GM15510 (cell line): Measurements from ENCODE around the gene TCF7L2.

Experiments used
- POLR2A ChIP-seq: IDR thresholded peaks from 3 replicates; pipeline ENCODE4 v1.6.1; 2011; ENCODE audit warnings: borderline replicate concordance; ENCODE audit not compliant: insufficient read length; ENCODE audit errors: extremely low read depth

Gene TCF7L2

DNA sequence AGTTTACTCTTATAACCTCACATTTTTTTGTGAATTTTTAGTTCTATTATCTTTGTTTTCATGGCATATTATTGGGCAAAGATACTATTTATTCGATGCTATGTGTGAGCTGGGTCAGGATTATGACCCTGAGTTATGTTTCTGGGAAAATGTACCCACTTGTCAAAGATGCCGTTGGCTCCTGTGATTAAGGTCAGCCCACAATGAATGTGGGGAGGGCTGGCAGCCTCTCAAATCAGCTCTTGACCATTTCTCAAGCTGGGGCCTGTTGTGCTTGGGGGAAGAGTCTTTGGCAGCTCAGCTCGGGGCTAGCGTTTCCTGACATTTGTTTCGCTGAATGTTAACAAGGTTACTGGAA, 97.5 kb downstream of the TCF7L2 start:
- TF ChIP-seq POLR2A: no peak

DNA sequence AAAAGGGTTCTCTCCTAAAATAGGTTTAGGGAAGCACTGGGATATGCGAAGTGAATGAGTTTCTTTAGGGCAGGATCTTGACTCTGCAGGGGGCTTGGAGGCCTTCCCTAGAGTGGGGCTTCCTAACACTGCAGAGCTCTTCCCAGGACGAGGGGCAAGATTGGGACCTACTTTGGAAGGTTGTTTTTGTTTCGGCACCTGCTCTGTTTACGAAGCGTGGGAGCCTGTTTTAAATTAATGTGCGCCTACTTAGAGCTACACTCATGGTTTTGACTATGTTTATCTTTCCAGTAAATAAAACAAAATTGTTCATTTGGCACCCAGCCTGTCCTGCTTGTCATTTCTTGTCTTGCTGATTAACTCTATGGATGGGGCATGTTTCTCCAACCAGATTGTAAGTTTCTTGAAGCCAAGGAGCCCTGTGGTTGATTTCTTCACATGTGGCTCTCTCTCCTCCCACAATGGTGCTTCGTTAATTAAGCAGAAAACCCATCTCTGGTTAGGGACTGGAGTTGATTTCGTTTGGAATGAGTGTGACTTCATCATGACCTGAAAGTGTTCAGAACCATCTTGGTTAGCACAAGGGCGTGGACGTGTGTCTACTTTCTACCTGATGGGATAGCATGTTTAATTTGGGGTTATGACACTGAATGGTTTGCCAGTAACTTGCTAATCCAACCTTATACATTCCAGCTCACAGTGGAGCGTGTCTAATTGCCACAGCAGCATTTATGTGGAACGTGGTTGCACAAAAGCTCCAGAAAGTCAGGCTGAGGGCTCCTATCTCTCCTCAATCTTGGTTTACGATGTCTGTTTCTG, 98.1 kb downstream of the TCF7L2 start:
- no peak for TF ChIP-seq POLR2A

DNA sequence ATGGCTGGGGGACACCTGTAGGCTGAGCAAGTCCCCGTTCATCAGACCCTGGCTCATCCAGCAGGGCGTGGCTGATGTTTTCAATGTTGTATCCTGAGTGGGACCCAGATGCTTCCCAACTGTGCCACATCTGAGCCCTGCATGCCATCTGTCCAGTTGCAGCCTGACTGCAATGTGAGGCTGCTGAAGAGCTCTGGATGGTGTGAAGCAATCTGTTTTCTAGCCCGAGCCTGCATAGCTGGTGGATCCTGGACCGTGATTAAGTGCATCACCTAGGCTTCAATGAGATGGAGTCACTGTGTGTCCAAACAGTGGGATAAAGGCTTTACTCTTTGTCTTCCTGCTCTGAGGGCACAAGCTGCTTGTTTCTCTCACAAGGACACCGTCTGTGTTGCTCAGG, 99.8 kb downstream of the TCF7L2 start:
- no peak for TF ChIP-seq POLR2A

DNA sequence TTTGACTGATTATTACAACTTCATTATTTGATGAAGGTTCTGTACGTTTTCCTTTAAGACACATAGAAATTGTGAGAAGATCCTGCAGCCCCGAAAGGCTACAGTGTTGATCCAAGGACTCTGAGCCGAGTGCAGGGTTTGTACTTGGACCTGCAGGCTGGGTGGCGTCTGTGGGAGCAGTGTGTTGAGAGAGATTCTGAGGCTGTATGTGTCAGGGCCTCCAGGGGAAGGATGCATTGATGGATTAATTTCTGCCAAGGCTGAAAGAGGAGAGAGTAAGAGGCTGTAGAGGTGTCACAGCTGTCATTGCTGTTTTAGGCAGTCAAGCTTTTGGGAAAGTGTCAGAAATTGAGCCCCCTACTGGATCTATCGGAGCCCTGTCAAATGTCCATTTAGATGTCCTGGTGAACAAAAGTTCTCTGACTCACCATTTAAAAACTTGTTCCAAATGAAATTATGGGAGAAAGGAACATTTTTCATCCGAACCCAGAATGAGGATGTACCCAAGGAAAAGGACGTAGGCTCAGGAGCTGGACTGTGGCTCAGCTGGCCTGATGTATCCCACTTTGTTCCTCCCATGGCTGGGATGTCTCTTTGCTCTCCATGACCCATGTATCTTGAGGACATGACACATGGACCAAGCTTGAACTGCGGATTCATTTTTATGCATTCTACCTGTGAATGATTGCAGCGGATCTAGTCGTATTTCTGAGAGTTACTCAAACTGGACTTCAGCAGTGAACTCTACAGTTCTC, 102.2 kb downstream of the TCF7L2 start:
- TF ChIP-seq POLR2A: no peak

DNA sequence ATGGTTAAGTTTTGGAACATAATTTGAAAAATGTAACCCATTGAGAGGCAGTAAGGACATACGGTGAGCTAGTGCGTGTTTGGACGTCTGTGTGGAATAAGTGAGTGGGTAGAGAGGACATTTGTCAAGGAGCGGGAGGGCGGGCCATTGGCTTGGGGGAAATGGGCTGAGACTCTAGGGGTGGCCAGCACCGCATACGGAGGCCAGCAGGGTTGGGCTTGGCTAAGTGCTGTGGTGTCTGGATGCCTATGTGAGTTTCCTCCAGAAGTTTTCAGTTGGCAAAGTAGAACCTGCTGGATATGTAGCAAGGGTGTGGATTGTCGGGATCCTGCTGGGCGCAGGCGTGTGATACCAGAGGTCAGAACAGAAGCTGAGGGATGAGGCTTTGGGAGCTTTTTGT, 103.0 kb downstream of the TCF7L2 start:
- no peak for TF ChIP-seq POLR2A

DNA sequence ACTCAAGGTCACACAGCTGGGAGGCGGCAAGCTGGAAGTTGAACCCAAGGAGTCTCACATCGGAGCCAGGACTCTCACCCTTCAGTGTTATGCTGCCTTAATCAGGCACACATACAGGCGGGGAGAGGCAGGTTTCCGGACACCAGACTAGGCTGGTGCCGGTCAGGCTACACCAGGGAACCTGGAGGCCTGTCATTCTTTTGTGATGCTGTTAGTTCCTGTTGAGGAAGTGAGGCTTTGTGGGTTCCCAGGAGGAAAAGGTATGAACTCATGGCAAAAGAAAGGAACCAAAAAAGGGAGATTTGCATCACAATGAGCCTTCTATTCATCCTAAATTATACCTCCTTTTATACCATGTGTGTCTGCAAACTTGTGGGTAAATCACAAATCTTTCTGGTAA, 103.8 kb downstream of the TCF7L2 start:
- no peak for TF ChIP-seq POLR2A

DNA sequence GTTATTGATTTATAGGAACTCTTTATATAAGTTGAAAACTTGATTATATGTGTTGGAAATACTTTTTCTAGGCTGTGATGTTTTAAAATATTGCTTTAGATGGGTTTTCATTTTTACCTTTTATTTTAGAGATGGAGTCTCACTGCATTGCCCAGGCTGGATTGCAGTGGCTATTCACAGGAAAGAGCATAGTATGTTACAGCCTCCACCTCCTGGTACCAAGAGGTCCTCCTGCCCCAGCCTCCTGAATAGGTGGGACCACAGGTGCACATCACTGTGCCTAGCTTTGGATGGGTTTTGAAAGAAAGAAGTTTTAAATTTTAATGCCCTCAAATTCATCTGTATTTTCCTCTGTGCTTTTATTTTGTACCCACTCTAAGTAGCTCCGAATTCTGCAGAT, 105.4 kb downstream of the TCF7L2 start:
- TF ChIP-seq POLR2A: no peak

DNA sequence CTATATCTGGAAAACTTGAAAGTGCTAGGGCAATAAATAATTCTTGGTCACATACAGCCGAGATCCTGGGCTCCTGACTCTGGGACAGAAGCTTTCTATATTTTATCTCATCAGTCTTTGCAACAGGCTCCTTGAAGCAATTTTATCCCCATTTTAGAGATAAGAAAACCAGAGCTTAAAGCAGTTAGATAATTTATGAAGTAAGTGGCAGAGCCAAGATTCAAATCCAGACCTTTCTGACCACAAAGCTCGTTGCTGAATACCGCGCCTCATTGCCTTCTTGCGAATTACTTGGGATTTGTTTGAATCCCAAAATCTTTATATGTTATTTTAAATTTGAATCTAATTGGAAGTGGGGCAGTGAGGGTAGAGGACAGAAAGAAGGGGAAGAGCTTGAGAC, 106.0 kb downstream of the TCF7L2 start:
- no peak for TF ChIP-seq POLR2A

DNA sequence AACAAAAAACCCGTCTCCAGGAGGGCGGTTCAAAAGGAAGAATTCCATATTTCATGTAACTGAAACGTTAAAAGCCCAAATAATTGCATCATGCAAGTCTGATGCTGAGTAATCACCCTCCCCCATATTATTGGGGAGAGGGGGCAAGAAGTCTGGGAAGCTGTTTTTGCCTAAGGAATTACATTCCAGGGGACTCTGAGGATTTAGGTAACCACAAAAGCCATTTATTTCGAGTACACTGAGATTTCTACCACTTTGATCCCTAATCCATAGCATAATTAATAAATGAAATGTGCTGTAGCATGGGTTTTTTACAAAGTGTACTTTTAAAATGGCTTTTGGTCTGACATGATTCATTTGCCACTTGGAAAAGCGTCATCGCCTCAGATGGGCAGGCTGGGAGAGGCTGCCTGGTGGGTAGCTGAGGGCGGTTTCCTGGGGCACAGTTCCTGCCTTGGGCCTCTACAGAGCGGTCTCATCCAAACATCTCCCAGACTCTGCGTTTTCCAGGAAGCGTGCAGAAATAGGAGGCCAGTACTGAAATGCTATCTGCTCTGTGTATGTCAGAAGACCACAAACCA, 106.5 kb downstream of the TCF7L2 start:
- TF ChIP-seq POLR2A: no peak

DNA sequence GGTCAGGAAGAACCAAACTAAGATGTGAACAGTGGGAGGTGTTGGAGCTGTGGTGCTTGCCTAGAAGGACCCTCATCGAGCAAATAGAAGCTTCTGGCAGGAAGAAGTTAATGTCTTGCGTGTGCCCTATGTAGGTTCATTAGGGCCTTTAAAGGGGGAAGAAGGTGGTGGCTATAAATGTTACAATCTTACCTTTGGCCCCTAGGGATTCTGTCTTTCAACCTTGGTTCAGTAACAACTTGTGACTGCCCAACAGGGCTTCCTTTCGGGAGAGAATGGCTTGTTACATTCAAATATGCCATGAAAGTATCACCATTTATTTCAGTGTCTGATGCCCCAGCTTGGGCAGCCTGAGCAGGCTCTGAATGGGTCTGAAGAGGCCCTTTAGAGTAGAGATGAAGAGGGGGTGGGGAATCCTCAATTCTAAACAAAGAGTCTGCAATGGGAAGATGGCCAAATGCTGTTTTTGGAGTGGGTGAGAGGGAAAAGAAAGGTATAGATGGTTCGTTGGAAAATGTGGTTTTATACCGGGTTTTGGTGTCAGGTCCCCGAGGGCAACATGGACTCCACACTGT, 108.0 kb downstream of the TCF7L2 start:
- no peak for TF ChIP-seq POLR2A

DNA sequence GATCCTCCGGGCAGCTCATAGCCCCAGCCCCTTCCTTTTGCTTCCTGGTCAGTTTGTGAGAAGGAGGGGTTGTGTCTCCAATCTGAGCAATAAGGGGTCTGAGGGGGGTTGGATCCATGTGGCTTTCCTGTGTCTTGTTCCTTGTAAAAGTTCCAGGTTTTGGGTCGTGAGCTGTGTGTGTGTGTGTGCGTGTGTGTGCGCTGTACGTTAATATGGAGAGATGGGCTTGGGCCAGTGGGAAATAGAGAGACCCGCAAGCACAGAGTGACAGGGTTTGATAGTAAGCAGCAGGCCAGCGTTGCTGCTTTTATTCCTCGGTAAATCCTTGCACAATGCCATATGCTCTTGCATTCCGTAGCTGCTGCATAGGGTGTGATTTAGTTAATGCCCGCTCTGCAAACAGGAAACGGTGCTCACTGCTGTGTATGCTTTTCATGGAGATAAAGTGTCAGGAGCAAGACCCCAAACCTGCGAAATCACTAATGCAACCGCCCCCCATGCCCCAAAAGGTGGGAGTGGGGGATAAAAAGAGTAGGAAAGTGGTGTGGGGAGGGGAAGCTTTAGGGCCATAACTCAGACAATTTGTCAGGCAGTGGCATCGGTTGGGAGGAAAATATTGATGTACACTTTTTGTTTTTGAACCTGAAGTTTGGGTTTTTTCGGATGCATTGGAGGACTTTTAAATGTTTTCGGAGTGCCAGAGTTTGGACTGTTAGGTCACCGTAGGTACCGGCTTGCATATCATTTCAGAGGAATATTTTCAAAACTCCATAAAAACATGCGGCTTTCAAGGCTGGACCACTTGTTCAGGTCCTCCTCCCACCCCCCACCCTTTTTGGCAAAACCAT, 108.7 kb downstream of the TCF7L2 start:
- no peak for TF ChIP-seq POLR2A

DNA sequence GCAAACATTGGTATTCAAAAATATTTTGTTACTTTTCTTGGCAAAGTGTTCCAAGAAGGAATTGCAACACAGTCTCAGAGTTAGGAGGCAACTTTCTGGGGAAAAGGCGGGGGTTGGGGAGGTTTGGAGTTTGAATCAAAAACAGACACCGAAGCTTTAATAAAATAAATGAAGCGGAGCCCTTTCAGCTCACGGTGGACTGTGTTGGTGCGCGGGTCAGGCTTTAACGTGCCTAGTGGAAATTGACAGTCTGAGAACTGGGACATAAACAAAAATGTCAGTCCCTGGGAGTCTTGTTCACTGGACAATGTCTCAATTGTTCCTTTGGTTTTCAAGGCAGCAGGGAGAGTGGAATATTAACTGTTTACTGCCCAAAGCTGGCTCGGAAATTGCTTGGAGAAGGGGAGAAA, 109.3 kb downstream of the TCF7L2 start:
- no peak for TF ChIP-seq POLR2A

DNA sequence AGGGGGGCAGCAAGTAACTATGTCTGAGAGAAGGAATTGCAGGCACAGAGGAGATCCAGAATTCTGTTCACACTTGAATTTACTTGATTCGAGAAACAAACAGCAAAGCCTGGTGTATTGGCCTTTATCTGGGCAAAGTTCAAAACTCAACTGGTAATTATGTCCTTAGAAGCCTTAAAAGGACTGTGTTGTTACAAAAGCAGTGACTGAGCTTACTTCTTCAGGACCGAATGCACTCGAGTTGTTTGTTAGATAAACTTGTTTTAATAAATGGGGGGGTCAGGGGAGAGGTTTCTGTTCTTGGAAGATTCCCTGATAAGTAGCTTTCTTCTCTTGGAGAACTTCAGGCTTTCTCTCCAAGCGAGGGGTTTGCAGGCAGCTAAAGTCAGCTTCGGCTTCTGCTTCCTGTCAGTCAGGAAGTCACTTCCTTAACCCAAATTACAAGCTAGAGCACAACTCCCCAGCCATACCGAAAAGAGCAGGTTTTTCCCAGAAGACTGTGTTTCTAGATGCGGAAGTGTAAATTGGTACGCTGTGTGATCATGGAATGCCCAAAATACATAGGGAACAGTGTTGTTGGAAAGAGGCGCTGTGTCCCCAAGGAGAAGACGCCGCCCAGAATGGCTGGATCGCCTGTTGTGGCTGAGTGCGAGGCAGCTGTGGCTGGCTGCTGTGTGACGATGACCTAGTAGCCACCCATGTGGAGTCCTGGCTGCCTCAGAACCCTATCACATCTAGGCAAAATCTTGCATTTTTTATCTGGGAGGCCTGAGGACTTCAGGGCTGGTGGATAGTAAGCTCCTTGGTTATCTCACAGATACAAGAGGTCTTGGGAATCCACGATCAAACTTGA, 110.4 kb downstream of the TCF7L2 start:
- no peak for TF ChIP-seq POLR2A

DNA sequence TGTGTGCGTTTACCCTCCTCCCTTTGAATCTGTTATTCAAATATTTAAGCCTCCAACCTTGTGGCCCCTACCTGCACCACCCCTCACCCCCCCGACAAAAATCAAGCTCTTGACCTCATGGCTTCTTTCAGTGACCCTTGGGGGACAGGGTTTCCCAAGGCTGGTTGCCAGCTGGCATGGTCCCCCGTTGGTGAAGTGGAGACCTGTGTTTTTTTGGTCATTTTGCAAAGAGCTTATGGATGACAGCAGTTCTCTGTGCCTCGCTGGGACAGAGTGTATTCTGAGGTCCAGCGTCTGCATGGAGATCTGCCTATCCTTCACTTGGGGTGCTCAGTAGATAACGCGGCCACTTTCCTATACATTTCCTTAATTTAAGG, 111.0 kb downstream of the TCF7L2 start:
- TF ChIP-seq POLR2A: no peak
